AG09319 (cell line): ENCODE results near the gene ESRRB.

ENCODE experiments used
- DNase-seq: peaks from one replicate; pipeline ENCODE4 v3.0.0-alpha.2; 2010; ENCODE audit warnings: low read depth; ENCODE audit errors: extremely low read depth
- TF ChIP-seq, protein P1 (sequence below): IDR thresholded peaks from 2 replicates; pipeline ENCODE4 v1.5.1; 2011; ENCODE audit warnings: low read depth, mild to moderate bottlenecking, inconsistent platforms, low read length, moderate library complexity

Gene ESRRB

DNA sequence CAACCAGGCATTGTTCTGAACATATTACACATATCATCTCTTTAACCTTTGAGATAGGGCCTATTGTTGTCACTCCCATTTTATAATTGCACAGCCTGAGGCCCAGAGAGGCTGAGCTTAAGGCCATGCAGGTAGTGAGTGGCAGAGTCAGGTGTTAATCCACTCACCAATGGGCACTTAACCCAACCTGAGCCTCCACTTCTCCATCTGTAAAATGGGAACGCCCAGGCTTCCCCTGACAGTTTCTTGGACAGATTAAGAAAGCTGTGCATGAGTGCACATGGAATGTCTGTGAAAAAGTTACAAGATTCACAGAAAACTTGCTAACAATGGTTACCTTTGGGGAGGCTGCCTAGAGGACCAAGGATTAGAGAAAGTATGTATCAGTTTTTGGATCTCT lies 32.9 kb downstream of the ESRRB start:
- DNase-seq = no peak
- TF ChIP-seq, protein P1, sequence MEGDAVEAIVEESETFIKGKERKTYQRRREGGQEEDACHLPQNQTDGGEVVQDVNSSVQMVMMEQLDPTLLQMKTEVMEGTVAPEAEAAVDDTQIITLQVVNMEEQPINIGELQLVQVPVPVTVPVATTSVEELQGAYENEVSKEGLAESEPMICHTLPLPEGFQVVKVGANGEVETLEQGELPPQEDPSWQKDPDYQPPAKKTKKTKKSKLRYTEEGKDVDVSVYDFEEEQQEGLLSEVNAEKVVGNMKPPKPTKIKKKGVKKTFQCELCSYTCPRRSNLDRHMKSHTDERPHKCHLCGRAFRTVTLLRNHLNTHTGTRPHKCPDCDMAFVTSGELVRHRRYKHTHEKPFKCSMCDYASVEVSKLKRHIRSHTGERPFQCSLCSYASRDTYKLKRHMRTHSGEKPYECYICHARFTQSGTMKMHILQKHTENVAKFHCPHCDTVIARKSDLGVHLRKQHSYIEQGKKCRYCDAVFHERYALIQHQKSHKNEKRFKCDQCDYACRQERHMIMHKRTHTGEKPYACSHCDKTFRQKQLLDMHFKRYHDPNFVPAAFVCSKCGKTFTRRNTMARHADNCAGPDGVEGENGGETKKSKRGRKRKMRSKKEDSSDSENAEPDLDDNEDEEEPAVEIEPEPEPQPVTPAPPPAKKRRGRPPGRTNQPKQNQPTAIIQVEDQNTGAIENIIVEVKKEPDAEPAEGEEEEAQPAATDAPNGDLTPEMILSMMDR = no peak

DNA sequence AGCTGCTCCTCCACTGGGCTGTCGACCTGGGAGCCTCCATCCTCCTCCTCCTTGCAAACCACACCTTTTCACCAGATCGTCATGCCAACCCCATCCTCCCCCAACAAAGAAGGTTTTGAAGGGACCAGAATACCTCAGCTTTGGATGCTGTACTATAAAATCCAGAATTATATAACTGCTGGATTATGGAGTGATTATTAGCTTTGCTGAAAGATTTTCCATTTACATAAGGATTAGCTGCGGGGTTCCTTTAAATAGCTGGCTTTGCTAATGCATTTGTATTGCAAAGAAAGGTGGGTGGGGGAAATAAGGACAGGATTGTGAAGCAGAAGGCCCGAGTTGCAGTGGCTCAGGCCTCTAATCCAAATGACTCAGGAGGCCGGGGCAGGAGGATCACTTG lies 36.6 kb downstream of the ESRRB start:
- TF ChIP-seq, protein P1 = no peak

DNA sequence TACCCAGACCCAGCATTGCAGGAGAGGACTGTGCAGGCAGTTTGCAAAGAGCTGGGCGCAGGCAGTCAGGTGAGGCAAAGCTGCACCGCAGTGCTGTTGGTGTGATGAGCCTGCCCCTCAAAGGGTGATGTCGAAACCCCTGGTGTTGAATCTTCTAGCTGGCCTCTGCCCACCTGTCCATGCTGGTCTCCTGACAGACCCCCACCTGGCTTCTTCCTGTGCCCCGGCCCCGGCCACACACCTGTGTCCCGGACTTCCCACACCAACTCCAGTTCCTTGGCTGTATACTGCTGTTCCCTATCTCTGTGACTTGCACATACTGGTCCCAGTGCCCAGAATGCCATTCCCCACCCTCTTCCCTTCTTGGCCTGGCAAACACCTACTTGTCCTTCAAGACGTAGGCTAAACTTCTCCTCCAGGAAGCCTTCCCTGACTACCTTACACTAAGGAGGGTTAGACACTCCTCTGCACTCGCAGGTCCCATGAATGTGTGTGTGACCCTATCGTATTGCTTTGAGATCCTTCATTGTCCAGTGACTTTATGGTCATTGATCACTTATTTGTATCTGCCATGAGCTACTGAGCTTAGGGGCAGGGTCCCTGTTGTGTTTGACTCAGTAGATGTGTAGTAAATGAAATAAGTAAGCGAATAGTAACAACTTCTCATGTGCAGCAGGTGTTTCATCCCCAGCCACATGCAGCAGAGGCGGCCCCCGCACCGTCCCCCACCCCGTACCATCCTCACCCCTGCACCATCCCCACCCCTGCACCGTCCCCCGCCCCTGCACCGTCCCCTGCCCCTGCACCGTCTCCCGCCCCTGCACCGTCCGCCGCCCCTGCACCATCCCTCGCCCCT lies 37.4 kb downstream of the ESRRB start:
- DNase-seq = no peak
- TF ChIP-seq, protein P1 = no peak

More for the DNA sequence above, 36.6 kb downstream of the ESRRB start:
- no peak for DNase-seq

DNA sequence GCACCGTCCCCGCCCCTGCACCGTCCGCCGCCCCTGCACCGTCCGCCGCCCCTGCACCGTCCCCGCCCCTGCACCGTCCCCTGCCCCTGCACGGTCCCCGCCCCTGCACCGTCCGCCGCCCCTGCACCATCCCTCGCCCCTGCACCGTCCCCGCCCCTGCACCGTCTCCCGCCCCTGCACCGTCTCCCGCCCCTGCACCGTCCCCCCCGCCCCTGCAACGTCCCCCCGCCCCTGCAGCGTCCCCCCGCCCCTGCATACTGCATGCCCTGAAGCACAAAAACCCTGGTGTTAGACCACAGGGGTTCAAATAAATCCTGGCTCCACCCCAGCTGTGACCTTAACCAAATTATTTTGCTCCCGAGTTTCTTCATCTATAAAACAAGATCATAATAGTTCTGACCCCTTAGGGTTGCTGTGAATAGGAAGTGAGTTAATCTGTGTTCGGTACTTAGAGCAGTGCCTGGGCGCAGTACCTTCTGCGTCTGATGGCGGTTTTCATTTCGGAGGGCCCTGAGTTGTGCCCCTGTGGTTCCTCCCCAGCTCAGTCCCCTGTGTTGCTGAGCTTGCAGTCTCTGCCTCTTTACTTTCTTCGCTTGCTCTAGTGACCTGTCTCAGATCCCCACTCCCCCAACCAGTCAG lies 38.1 kb downstream of the ESRRB start:
- no peak for DNase-seq
- TF ChIP-seq, protein P1 = no peak

DNA sequence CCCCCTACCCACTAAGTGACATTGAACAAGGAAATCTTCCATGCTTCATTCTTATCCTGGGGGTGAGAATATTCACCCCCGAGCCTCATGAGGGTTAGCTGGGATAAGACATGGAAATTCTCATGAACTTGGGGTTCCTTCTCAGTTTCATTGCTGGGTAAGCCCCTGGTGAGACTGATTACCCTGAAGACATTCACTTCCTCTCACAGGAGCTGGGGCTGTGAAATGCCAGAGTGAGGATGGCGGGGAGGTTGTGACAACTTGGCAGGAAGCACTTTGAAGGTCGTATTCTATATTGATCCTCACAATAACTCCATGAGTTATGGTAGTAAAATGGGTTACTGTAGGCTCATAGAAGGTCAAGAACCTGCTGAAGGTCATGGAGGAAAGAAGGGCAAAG lies 43.5 kb downstream of the ESRRB start:
- TF ChIP-seq, protein P1 = no peak
- DNase-seq = no peak

DNA sequence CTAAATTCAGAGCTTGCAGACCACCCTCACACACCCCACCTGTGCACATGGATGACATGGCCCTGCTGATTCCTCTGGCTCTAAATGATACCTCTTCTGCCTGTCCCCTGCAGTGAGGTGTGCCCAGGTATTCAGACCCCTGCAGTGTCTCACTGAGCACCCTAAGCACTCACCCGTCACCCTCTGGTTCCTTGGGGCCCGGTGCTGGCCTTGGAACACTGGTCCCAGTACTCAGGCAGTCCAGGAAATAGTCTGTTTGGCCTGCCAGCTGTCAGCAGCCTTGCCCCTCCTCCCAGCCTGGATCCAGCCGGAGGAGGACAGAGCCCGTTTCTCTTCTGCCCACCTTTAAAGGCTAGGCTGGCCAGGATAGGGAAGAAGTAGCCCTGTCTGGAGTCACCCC lies 44.9 kb downstream of the ESRRB start:
- TF ChIP-seq, protein P1 = no peak

DNA sequence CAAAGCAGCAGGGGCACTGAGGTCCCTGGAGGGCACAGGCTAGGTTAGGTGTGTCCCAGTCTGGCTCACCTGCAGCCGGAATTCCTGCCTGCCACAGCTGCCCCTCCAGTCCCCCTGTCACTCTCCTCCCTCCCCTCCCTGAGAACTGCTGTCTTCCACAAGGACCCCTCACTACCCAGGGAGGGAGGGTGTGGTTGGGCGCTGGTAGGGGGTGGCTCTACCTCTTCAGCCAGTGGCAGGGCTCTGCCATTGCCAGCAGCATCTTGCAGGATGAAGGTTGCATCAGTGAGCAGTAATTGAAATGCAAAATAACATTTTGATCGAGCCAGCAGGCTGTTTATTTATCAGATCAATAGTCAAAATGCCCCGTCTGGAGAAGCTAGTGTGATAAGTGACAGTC lies 45.7 kb downstream of the ESRRB start:
- TF ChIP-seq, protein P1 = no peak
- DNase-seq = no peak

More for the DNA sequence above, 44.9 kb downstream of the ESRRB start:
- no peak for DNase-seq
